Breast epithelium (tissue), 4 donors: ENCODE results near the gene HDHD5. TPM values are rescaled to one million over a fixed set of nuclear protein-coding genes. Genes with fewer than 3 reads are reported as not detected.

ENCODE experiments used
- DNase-seq, 2 donors: peaks; one replicate each; pipeline ENCODE4 v3.0.0-alpha.2; 2019; ENCODE audit warnings: low spot score in 2 of 2
- H3K27ac ChIP-seq, 2 donors: fragments of 200-600 bp; sonication (generic) in 1 of 2; one replicate each; pipeline ENCODE4 v1.5.1; 2016 to 2019; ENCODE audit warnings: mild to moderate bottlenecking in 1 of 2
- H3K27me3 ChIP-seq, 2 donors: fragments of 200-600 bp; sonication (generic) in 1 of 2; one replicate each; pipeline versions ENCODE4 v1.5.1 to v1.6.0; 2017 to 2019; ENCODE audit warnings: control low read depth in 1 of 2, mild to moderate bottlenecking in 1 of 2
- H3K36me3 ChIP-seq: fragments of 200-600 bp; one replicate; pipeline ENCODE4 v1.5.1; 2019
- H3K4me1 ChIP-seq, 2 donors: fragments of 200-600 bp; sonication (generic); one replicate each; pipeline ENCODE4 v1.5.1; 2016 to 2019; ENCODE audit warnings: control low read depth in 1 of 2
- H3K4me3 ChIP-seq, 3 donors: fragments of 200-600 bp; sonication (generic); 1 replicate in 2 of 3; 2 replicates in 1 of 3; pipeline ENCODE4 v1.5.1; 2016 to 2019; ENCODE audit warnings: mild to moderate bottlenecking in 3 of 3, moderate library complexity in 2 of 3
- H3K9me3 ChIP-seq, 2 donors: fragments of 200-600 bp; sonication (generic) in 1 of 2; one replicate each; pipeline ENCODE4 v1.5.1; 2016 to 2019; ENCODE audit warnings: control low read depth in 1 of 2
- CTCF ChIP-seq, 3 donors: fragments of 450-650 bp; IDR thresholded peaks; one replicate each; pipeline ENCODE4 v1.5.1; 2016 to 2017; ENCODE audit warnings: antibody characterized with exemption in 3 of 3, mild to moderate bottlenecking in 3 of 3, moderate library complexity in 3 of 3
- POLR2A ChIP-seq: fragments of 450-650 bp; IDR thresholded peaks from one replicate; pipeline ENCODE4 v1.6.1; 2016; ENCODE audit warnings: antibody characterized with exemption, mild to moderate bottlenecking, moderate library complexity
- POLR2AphosphoS5 ChIP-seq, 3 donors: sonication (generic); formaldehyde crosslinking; IDR thresholded peaks; one replicate each; pipeline ENCODE4 v1.6.1; 2017; ENCODE audit warnings: antibody characterized with exemption in 3 of 3
- intact Hi-C: fragments of 100-400 bp; cut with DNase I; formaldehyde crosslinking; loops from one replicate; pipeline ENCODE4 v1.15.1; 2023; ENCODE audit warnings: low total_unique reads
- total RNA-seq, 3 donors: library from RNA; depleted of rRNA; stranded (reverse); fragments of >200 nt; gene quantifications; one replicate each; pipeline ENCODE4 v1.1.0, GENCODE V29; 2016

Gene HDHD5
- total RNA-seq, 3 donors from 2014 or later: 42.0 to 54.4 (median 53.8) TPM

- Histone ChIP-seq H3K27me3 (no peaks in the 10 kb centered on the region), H3K36me3 (peaks cover 9% of the 10 kb centered on the region), H3K27ac (no peak overlapping the region), H3K9me3 (no peaks in the 10 kb centered on the region), H3K4me3 (no peak overlapping the region), H3K4me1 (no peaks in the 10 kb centered on the region)
- TF ChIP-seq CTCF (IDR thresholded peaks at IDR 0.05) (no peak), POLR2AphosphoS5 (IDR thresholded peaks at IDR 0.05) (no peak), POLR2A (no peak)
- no peak for DNase-seq
- intact Hi-C loops: no loop called here
Observed at GRCh38 chr22:17096071-17096470, 63.0 kb downstream of the HDHD5 start.

GRCh38 chr22:17095538-17095937, 63.5 kb downstream of the HDHD5 start:
- no peak overlapping the region for H3K27ac ChIP-seq
- intact Hi-C loops: no loop called here
- no peak for DNase-seq

GRCh38 chr22:17093081-17093480, 66.0 kb downstream of the HDHD5 start:
- no peaks in the 10 kb centered on the region for H3K4me1 ChIP-seq
- no peak for DNase-seq
- intact Hi-C loops: no loop called here
- no peaks in the 10 kb centered on the region for H3K27me3 ChIP-seq
- H3K36me3 ChIP-seq: no peaks in the 10 kb centered on the region
- H3K4me3 ChIP-seq: no peak overlapping the region
- H3K27ac ChIP-seq: no peak overlapping the region
- no peaks in the 10 kb centered on the region for H3K9me3 ChIP-seq
- TF ChIP-seq POLR2AphosphoS5 (IDR thresholded peaks at IDR 0.05) (no peak), POLR2A (no peak), CTCF (IDR thresholded peaks at IDR 0.05) (no peak)

More at GRCh38 chr22:17095538-17095937, 63.5 kb downstream of the HDHD5 start:
- H3K36me3 ChIP-seq: peaks cover 9% of the 10 kb centered on the region
- no peaks in the 10 kb centered on the region for H3K9me3 ChIP-seq
- H3K27me3 ChIP-seq: no peaks in the 10 kb centered on the region
- H3K4me1 ChIP-seq: no peaks in the 10 kb centered on the region
- H3K4me3 ChIP-seq: no peak overlapping the region
- TF ChIP-seq POLR2AphosphoS5 (IDR thresholded peaks at IDR 0.05) (no peak), CTCF (IDR thresholded peaks at IDR 0.05) (no peak), POLR2A (no peak)

GRCh38 chr22:17091851-17092250, 67.2 kb downstream of the HDHD5 start:
- H3K4me1 ChIP-seq: no peaks in the 10 kb centered on the region
- H3K4me3 ChIP-seq: no peak overlapping the region
- H3K27me3 ChIP-seq: no peaks in the 10 kb centered on the region
- H3K9me3 ChIP-seq: no peaks in the 10 kb centered on the region
- TF ChIP-seq POLR2A (no peak), POLR2AphosphoS5 (IDR thresholded peaks at IDR 0.05) (no peak), CTCF (IDR thresholded peaks at IDR 0.05) (no peak)
- DNase-seq: no peak
- no peaks in the 10 kb centered on the region for H3K36me3 ChIP-seq
- intact Hi-C loops: no loop called here
- H3K27ac ChIP-seq: no peak overlapping the region

- no peak overlapping the region for H3K27ac ChIP-seq
- H3K36me3 ChIP-seq: no peaks in the 10 kb centered on the region
- peaks cover 0 to 5% of the 10 kb centered on the region in 2 donors for H3K4me1 ChIP-seq
- no peak for TF ChIP-seq POLR2A
- no peak for TF ChIP-seq POLR2AphosphoS5 (IDR thresholded peaks at IDR 0.05)
- TF ChIP-seq CTCF (IDR thresholded peaks at IDR 0.05): no peak
- no peak for DNase-seq
- H3K9me3 ChIP-seq: no peaks in the 10 kb centered on the region
- no peaks in the 10 kb centered on the region for H3K27me3 ChIP-seq
- intact Hi-C loops: no loop called here
- no peak overlapping the region for H3K4me3 ChIP-seq
Observed at GRCh38 chr22:17090550-17090949, 68.5 kb downstream of the HDHD5 start.

Other genes with a start within 250 kb of the HDHD5 start
- gene GAB4, start 151.1 kb downstream of the HDHD5 start, total RNA-seq: not detected
- 10 to 100 TPM; 13.8 to 25.3 (median 17.7) TPM for gene IL17RA, start 74.3 kb downstream of the HDHD5 start, total RNA-seq
- gene TMEM121B, start 37.9 kb downstream of the HDHD5 start, total RNA-seq: under 1 TPM in 2 of 3 donors, not detected in 1; 0.44 to 0.48 TPM
- 10 to 100 TPM in 2 of 3 donors, 1 to 10 TPM in 1; 6.6 to 25.8 (median 18.1) TPM for gene ADA2, start 60.2 kb upstream of the HDHD5 start, total RNA-seq
- gene CECR2, start 210.2 kb upstream of the HDHD5 start, total RNA-seq: under 1 TPM; 0.32 to 0.66 (median 0.44) TPM